Measurements from ENCODE around the gene SLC9A2. TPM values are rescaled to one million over a fixed set of nuclear protein-coding genes. Genes with fewer than 3 reads are reported as not detected.

SLC9A2 gene
- total and polyA plus RNA-seq, 2 of the 13 experiments (the other 11 are each of a cell fraction or from before 2014, with no cell fraction given), result 0.02 TPM; not detected in 1

- TF ChIP-seq HDAC1 (CRISPR knock-in tag; IDR thresholded peaks at IDR 0.05), result peak; percentile 85
- 0 out of 2 replicates have a peak, but pooled peaks have one; percentile 35 for TF ChIP-seq ZBTB43 (CRISPR knock-in tag; conservative IDR thresholded peaks at IDR 0.05)
- peak; percentile 55 for TF ChIP-seq ZNF232 (CRISPR knock-in tag; IDR thresholded peaks at IDR 0.05; ENCODE audit: borderline replicate concordance)
- TF ChIP-seq, protein P1, sequence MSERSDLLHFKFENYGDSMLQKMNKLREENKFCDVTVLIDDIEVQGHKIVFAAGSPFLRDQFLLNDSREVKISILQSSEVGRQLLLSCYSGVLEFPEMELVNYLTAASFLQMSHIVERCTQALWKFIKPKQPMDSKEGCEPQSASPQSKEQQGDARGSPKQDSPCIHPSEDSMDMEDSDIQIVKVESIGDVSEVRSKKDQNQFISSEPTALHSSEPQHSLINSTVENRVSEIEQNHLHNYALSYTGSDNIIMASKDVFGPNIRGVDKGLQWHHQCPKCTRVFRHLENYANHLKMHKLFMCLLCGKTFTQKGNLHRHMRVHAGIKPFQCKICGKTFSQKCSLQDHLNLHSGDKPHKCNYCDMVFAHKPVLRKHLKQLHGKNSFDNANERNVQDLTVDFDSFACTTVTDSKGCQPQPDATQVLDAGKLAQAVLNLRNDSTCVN (CRISPR knock-in tag; IDR thresholded peaks at IDR 0.05; ENCODE audit: borderline replicate concordance), result peak; percentile 55; the same call in 1 of the 2 replicates
- peak; percentile 35; the same call in 1 of the 2 replicates for TF ChIP-seq ZNF431 (CRISPR knock-in tag; IDR thresholded peaks at IDR 0.05; ENCODE audit: borderline replicate concordance, low read depth)
- TF ChIP-seq ZNF773 (CRISPR knock-in tag; IDR thresholded peaks at IDR 0.05; ENCODE audit: borderline replicate concordance), result 0 out of 2 replicates have a peak, but pooled peaks have one; percentile 70
- TF ChIP-seq, protein P2, sequence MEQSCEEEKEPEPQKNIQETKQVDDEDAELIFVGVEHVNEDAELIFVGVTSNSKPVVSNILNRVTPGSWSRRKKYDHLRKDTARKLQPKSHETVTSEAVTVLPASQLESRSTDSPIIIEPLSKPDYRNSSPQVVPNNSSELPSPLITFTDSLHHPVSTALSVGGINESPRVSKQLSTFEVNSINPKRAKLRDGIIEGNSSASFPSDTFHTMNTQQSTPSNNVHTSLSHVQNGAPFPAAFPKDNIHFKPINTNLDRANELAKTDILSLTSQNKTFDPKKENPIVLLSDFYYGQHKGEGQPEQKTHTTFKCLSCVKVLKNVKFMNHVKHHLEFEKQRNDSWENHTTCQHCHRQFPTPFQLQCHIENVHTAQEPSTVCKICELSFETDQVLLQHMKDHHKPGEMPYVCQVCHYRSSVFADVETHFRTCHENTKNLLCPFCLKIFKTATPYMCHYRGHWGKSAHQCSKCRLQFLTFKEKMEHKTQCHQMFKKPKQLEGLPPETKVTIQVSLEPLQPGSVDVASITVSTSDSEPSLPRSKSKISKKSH (CRISPR knock-in tag; IDR thresholded peaks at IDR 0.05; ENCODE audit: borderline replicate concordance), result peak; percentile 86; the same call in 1 of the 2 replicates
- TF ChIP-seq FOXM1 (CRISPR knock-in tag; IDR thresholded peaks at IDR 0.05), result no peak
- TF ChIP-seq ZNF441 (CRISPR knock-in tag; IDR thresholded peaks at IDR 0.05; ENCODE audit: borderline replicate concordance), result peak; percentile 63; the same call in 1 of the 2 replicates
- peak; percentile 72 for TF ChIP-seq TEAD3 (CRISPR knock-in tag; optimal IDR thresholded peaks at IDR 0.05; ENCODE audit: borderline replicate concordance)
- peak; percentile 72; the same call in 1 of the 2 replicates for TF ChIP-seq HOXD1 (CRISPR knock-in tag; IDR thresholded peaks at IDR 0.05)
- TF ChIP-seq ZBTB20 (CRISPR knock-in tag; IDR thresholded peaks at IDR 0.05; ENCODE audit: borderline replicate concordance, low read depth), result no peak
- TF ChIP-seq ZNF12 (CRISPR knock-in tag; IDR thresholded peaks at IDR 0.05), result no peak
- TF ChIP-seq, protein P3, sequence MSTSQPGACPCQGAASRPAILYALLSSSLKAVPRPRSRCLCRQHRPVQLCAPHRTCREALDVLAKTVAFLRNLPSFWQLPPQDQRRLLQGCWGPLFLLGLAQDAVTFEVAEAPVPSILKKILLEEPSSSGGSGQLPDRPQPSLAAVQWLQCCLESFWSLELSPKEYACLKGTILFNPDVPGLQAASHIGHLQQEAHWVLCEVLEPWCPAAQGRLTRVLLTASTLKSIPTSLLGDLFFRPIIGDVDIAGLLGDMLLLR (CRISPR knock-in tag; IDR thresholded peaks at IDR 0.05), result peak; percentile 79; the same call in 1 of the 2 replicates
- TF ChIP-seq ZNF230 (CRISPR knock-in tag; IDR thresholded peaks at IDR 0.05), result 0 out of 2 replicates have a peak, but pooled peaks have one; percentile 63
- no peak for TF ChIP-seq ZNF766 (CRISPR knock-in tag; IDR thresholded peaks at IDR 0.05; ENCODE audit: borderline replicate concordance)
- TF ChIP-seq, protein P4, sequence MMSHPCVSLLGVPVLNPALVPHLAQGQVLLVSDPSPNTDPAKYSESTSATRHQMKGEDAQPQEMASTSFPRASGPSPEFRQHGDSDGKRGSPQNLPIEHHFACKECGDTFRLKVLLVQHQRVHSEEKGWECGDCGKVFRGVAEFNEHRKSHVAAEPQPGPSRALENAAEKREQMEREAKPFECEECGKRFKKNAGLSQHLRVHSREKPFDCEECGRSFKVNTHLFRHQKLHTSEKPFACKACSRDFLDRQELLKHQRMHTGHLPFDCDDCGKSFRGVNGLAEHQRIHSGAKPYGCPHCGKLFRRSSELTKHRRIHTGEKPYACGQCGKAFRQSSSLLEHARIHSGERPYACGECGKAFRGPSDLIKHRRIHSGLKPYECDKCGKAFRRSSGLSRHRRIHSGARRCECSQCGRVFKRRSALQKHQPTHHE (CRISPR knock-in tag; IDR thresholded peaks at IDR 0.05; ENCODE audit: borderline replicate concordance), result peak; percentile 88; the same call in 1 of the 2 replicates
- TF ChIP-seq TCF12 (IDR thresholded peaks at IDR 0.05), result no peak
- no peak for TF ChIP-seq TCF12 (CRISPR knock-in tag; IDR thresholded peaks at IDR 0.05)
- peak; percentile 58 for TF ChIP-seq ZNF644 (CRISPR knock-in tag; IDR thresholded peaks at IDR 0.05; ENCODE audit: low read depth)
These were observed 117.4 kb downstream of the SLC9A2 start (continued) for GRCh38 chr2:102736410-102737409.

Data from HepG2 (cell line).